Right forelimb (tissue), 1 donor: ENCODE results near the gene G6PC1.
"Not testable (repeated sequence)": the region's sequence is repeated elsewhere in the genome, so short reads cannot be mapped to it uniquely, and the experiment has no call there.

ENCODE experiments used
- DNase-seq: peaks from one replicate; pipeline ENCODE4 v3.0.0-alpha.2; 2018

The G6PC1 gene

DNA sequence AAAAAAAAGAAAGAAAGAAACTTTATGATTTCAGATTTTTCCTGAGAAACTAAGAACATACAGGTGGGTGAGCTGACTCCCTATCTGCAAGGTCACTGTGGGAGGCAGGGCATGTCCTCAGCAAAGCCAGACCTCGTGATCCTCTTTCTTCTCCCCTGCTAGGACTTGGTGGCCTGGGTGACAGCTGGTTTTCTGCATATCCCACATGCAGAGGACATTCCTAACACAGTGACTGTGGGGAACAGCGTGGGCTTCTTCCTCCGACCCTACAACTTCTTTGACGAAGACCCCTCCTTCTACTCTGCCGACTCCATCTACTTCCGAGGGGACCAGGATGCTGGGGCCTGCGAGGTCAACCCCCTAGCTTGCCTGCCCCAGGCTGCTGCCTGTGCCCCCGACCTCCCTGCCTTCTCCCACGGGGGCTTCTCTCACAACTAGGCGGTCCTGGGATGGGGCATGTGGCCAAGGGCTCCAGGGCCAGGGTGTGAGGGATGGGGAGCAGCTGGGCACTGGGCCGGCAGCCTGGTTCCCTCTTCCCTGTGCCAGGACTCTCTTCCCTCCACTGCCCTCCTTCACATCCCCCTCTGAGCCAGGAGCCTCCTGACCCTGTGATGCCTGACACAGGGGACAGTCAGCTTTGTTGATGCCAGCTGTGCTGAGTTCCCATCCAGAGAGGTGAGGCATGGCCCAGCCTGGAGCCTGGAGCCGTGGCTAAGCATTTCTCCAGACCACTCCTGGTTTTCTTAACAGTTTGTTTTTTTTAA is 26.5 kb upstream of the G6PC1 start:
- not testable (repeated sequence) for DNase-seq

DNA sequence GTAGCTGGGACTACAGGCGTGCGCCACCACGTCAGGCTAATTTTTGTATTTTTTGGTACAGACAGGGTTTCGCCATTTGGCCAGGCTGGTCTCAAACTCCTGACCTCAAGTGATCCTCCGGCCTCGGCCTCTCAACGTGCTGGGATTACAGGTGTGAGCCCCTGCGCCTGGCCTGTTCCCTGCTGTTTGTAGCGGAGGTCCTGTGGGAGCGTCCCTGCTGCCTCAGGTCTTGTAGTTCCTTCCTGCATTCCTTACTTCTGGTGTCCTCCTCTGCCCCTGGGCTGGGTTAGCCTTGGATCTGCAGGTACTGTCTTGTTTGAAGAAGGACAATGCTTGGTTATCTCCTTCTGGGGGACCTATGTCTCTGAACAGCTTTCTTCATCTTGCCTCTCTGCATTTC is 23.6 kb upstream of the G6PC1 start:
- no peak for DNase-seq

DNA sequence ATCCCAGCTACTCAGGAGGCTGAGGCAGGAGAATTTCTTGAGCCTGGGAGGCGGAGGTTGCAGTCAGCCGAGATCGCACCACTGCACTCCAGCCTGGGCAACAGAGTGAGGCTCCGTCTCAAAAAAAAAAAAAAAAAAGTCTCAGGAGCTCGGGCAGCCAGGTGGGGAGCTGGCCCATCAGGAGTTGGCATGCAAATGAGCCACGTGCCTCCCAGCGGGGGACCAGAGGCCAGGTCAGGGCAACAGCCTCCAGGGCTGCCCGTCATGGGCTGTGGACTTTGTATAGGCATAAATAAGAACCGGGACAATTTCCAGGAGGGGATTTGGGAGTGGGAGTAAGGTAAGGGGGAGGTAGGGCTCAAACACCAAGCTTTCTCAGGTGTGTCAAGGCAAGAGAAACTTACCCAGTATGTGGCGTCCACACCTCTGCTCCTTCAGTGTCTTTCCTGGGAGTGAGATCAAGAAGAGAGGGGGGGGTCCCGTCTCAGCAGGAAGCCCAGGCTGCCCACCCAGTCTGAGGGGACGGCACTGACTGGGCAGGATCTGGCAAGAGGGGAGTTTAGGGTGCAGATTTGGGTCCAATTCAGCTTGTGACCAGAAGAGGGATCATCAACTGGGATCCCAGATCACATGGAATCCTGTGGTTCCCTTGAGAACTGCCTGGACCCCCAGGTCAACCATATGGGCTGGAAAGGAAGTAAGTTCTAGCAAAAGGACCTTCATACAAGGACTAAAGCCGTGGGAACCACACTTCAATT is 22.3 kb upstream of the G6PC1 start:
- DNase-seq = no peak

DNA sequence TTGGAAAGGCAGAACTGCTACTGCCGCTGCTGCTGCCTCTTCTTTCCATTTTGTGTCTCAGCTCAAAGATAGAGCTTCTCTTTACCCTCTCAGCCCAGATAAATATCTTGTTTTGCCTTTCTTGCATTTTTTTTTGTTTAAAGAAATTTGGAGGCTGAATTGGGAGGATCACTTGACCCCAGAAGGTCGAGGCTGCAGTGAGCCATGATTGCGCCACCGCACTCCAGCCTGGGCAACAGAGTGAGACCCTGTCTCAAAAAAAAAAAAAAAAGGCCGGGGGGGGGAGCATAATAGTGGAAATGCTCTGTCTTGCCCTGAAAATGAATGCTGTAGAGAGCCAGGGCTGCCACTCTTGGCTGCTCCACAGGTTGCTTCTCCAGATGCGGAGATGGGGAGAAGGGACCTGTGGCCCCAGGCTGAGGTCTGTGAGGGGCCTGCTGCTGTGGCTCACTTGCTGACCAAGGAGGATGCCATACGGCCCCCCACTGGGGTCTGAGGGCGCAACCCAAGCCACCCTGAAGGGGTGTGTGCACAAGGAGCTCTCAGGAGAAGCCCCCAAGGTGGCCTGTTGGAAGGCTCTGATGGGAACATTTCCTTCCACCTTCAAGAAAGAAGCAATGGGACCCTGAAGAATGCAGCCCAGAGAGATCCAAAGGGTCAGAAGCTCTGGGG is 21.5 kb upstream of the G6PC1 start:
- DNase-seq = no peak

DNA sequence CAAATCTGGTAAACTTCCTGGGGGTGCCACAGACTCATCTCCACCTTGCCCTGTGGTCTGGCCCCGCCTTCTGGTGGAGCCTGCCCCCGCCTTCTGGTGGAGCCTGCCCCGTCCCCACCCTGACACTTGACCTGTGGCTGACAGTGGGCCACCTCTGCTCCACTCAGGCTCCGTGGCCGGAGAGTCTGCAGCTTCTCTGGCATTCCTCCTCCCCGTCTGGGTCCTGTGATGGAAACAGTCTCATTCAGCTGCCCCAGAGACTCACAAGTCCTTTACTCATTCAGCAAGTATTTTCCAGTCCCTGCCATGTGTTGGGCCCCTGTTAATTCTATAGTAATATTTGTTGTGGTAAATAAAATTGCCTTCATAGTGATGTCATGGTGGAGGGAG is 21.0 kb upstream of the G6PC1 start:
- DNase-seq = no peak

DNA sequence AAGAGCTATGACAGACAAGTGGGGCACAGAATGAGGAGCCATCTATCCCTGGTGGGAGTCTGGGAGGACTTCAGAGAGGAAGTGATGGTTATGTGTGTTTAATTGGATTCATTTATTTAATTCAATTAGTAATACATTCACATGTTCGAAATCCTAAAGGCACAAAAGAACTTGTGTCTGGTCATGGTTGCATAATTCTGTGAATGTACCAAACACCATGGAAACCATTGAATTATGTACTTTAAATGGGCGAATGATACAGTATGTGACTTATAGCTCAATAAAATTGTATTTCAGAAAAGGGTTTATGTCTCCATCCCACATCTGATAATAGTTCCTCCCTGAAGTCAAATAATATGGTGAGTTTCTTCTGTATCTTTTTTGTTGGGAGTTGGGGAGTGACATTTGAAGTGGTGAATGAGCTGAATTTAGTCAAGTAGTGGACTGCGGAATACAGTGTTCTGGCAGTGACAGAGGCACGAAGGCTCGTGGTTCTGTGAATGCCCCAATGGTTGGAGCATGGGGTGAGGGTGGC is 19.8 kb upstream of the G6PC1 start:
- no peak for DNase-seq

DNA sequence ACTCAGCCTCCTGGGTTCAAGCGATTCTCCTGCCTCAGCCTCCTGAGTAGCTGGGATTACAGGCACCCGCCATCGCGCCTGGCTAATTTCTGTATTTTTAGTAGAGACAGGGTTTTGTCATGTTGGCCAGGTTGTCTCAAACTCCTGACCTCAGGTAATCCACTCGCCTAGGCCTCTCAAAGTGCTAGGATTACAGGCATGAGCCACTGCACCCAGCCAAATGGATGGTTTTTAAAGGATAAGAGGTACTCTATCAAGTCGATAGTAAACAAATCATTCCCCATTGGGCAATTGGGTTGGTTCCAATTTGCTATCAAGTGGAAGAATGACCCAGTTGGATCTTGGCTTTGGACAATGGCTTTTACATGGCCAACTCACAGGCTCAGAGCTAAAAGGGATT is 18.9 kb upstream of the G6PC1 start:
- DNase-seq = not testable (repeated sequence)

DNA sequence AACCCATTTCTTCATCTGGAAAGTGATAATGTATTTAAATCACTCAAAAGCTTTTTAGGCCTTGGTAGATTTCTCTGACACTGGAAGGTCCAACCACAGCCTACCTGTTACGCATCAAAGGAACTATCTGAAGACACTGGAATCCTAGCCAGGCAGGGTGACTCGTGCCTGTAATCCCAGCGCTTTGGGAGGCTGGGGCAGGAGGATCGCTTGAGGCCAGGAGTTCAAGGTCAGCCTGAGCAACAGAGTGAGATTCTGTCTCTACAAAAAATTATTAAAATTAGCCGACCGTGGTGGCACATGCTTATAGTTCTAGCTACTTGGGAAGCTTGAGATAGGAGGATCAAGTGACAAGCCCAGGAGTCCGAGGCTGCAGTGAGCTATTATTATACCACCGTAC is 18.4 kb upstream of the G6PC1 start:
- DNase-seq = no peak

DNA sequence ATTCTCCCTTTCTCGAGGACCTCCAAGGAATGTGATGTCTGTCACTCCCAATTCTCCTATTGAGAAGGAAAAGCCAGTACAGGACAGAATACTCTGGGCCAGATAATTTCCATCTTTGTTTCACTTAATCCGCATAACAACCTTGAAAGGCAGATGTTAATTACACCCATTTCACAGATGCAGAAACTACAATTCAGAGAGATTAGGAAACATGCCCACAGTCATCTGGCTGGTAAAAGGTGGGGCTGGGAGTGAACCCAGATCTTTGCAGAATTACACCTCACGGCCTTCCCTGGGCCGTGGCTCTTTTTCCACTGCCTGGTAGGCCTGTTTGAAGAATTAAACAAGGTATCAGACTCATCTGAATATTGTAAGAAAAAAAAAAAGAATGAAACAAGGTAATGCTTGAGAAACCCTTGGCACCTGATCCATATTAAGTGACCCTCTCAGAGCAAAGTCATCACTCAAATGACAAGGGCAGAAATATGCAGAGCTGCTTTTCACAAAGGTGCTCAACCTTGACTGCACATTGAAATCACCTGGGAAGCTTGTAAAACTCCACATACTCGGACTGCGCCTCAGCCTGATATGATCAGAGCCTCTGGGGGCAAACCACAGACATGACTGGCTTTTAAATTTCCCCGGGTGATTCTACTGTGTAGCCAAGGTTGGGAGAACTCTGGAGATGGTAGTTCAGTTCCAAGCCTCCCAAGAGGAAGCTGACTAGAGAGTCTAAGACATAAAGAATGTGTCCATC is 16.6 kb upstream of the G6PC1 start:
- no peak for DNase-seq

DNA sequence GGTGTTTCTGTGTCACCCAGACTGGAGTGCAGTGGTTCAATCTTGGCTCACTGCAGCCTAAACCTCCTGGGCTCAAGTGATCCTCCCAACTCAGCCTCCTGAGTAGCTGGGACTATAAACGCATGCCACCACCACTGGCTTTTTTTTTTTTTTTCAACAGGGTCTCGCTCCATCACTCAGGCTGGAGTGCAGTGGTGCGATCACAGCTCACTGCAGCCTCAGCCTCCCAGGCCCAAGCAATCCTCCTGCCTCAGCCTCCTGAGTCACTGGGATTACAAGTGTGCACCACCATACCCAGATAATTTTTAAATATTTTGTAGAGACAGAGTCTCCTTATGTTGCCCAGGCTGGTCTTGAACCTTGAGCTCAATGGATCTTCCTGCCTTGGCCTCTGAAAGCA is 14.8 kb upstream of the G6PC1 start:
- DNase-seq = not testable (repeated sequence)

DNA sequence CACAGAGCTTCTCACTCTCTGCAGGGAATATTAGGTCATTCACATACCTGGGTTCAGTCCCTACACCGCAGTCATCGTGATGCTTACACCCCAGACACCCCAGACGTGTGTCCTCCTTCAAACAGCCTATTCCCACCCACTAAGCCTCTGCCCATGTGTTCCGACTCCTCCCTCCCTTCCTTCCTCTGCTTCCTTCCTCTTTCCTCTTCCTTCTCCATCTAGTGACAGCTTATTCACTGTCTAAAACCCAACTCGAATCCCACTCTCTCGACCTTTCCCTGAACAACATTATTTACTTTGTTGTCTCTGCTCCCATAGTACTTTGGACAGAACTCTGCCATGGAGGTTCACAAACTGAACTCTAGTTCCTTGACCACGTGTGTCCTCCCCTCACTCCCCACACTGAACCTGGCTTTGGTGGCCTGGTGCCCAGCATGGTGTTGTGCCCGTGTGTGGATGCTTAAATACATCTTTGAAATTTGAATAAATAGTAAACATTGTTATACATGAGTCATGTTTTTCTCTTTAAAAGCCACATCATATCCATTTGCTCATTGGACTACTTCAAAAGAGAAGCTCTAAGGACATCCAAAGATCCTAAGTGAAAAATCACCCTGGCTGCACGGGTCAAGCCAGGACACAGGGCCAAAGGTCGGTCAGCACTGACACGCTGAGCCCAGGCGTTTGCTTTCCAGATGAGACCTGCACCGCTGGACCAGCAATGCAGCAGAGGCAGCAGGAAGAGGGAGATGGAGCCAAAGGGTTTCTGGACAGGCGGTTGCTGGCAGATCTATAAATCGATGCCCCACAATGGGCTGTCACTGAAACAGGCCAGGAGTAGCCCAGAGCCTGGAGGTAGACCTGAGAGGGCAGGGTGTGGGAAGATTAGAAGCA is 14.1 kb upstream of the G6PC1 start:
- DNase-seq = no peak

DNA sequence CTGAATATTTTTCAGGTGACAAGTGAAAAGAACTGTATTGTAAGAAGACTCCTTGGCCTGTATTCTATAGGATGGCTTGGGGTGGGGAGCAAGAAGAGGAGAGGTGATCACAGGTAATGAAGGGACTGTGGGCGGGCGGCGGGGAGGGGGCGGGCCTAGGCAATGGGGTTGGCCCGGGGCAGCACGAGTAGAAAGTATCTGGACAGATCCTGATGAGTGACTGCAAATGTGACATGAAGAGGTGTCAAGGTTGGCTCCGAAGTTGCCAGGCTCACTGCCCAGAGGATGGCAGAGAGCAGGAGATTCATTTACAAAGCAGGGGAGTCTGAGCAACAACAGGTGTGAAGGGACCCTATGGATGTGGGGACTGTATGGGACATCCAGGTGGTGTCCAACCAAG is 10.8 kb upstream of the G6PC1 start:
- no peak for DNase-seq

DNA sequence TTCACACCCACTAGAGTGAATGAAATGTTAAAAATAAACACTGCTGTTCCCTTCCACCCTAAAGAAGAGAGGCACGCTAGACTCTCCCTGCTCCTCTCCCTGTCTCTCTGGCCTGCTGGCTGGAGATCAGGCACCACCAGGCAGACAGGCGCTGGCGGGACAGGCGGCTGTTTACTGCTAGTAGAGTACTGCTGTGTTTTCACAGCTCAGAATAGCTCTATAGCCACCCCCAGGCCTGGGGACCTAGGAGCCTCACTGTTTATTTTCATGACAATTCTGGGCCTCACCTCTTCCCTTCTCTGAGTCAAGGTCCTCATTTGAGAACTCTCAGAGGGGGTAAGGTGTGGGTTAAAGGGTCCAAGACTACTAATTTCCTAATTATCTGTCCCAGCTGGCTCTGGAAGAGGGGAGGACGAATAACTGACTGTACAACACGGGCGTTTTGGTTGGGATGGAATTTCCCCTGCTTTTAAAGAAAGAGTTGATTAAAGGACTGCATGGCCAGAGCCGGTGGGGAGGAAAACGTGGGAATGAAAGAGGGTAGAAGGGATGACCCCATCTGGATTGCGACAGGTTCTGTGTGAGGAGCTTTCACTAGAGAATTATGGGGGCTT is 9.0 kb upstream of the G6PC1 start:
- DNase-seq = peak; percentile 68

DNA sequence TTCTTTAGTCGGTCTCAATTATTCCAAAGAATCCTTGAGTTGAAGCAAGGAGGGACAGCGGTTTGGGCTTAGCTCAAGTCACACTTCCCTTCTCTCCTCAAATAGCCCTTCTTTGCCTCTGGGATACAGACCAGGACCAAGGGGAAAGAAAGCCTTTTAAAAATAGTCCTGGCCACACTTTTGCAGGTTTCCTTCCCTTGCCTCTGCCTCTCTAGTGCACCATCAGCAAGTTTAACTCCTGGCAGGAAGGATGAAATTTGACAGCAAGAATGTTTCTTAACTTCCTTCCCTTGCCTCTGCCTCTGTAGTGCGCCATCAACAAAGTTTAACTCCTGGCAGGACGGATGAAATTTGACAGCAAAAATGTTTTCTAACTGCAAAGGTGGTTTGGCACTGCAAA is 7.2 kb upstream of the G6PC1 start:
- DNase-seq = peak; percentile 46

DNA sequence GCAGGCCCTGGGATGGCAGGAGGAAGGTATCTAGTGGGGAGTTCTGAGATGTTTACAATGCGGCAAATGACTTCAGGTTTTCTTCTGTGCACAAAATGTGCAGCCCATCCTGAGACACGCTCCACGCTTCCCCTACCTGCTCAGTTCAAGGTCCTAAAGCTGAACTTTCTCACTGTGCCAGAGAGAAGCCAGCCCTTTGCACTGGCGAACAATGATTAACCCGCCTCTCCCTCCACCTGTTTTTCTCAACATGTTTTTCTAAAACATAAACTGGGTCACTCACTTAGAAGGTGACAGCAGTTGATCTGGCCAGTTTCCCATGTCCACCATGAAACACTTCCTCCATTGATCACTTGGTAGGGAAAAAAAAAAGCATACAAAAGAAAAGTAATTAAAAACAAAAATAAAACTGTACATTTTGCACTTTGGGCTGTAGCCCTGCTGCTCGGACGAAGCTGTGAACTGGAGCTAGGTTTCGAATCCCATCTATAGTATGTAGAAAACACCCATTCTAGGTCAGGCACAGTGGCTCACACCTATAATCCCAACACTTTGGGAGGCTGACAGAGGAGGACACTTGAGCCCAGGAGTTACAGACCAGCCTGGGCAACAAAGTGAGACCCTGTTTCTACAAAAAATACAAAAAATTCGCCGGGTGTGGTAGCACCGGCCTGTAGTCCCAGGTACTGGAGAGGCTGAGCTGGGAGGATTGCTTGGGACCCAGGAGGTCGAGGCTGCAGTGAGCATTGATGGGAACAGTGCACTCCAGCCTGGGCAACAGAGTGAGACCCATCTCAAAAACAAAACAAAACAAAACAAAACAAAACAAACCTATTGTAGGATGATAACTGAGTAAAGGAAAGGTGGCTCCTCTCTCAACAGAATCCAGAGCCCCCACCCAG is 6.1 kb upstream of the G6PC1 start:
- no peak for DNase-seq

DNA sequence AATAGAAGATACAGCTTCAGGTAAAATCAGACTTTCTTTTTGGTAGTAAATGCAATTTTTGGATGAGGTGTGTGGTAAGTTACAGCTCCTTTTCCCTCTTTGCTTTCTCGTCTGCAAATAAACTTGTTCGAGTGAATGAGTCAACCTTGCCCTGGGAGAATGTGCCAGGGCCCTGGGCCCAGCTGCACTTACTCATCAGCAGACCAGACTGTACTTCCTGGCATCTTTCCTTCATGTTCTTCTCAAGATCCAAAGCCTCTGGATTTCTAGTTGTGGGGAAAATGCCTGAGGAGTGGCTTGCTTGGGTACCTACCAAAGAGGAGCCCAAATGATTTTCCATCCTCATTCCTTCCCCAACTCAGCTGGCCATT is 5.4 kb upstream of the G6PC1 start:
- DNase-seq = peak; percentile 59

DNA sequence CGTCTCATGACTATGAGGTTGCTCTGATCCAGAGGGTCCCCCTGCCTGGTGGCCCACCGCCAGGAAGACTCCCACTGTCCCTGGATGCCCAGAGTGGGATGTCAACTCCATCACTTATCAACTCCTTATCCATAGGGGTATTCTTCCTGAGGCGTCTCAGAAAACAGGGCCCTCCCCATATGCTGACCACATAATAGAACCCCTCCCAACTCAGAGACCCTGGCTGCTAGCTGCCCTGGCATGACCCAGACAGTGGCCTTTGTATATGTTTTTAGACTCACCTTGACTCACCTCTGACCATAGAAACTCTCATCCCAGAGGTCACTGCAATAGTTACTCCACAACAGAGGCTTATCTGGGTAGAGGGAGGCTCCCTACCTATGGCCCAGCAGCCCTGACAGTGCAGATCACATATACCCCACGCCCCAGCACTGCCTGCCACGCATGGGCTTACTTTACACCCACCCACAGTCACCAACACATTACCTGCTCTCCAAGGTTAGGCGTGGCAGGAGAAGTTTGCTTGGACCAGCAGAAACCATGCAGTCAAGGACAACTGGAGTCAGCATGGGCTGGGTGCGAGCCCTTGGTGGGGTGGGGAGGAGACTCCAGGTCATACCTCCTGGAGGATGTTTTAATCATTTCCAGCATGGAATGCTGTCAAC is 2.3 kb upstream of the G6PC1 start:
- no peak for DNase-seq

DNA sequence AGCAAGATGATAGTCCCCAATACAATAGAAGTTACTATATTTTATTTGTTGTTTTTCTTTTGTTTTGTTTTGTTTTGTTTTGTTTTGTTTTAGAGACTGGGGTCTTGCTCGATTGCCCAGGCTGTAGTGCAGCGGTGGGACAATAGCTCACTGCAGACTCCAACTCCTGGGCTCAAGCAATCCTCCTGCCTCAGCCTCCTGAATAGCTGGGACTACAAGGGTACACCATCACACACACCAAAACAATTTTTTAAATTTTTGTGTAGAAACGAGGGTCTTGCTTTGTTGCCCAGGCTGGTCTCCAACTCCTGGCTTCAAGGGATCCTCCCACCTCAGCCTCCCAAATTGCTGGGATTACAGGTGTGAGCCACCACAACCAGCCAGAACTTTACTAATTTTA is 618 bp upstream of the G6PC1 start:
- DNase-seq = not testable (repeated sequence)

DNA sequence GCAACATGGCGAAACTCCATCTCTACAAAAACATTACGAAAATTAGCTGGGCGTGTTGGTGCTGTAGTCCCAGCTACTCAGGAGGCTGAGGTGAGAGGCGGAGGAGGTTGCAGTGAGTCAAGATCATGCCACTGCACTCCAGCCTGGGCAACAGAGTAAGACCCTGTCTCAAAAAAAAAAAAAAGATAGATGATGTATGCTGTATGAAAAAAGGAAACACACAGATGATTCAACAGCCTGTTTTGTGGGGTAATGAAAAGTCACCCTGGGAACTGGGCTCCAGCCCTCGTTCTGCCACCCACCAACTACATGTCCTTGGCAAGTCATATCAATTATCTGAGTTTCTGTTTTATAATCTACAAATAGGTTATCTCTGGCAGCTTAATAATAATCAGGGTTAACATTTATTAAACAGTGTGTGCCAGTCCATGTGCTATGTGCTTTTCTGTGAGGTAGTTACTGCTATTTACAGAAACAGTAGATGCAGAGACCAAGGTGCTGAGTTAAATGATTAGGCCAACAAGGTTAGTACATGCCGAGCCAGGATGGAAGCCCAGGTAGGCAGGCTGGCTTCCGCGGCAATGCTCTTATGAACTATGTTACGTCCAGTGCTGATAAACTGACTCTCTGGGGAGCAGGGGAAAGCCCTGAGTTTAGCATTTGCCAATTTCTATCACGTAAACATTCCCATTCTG is 1.1 kb downstream of the G6PC1 start:
- DNase-seq = no peak
